HCT116 (cell line): Measurements from ENCODE around the gene TRPM3. TPM values are rescaled to one million over a fixed set of nuclear protein-coding genes. Genes with fewer than 3 reads are reported as not detected.

Experiments used
- ATAC-seq: fragments of 200-7000 bp; cut with Tn5 transposase; 2 replicates; pipeline ENCODE4 v1.9.1; 2020; ENCODE audit warnings: mild to moderate bottlenecking, moderate library complexity
- BruUV-seq: library from RNA; stranded (reverse); fragments of 400-500 nt; replicated peaks from 2 replicates; lab custom pipeline; 2021; lab: Mats Ljungman, UMichigan
- CTCF ChIA-PET: fragments of 300-600 bp; sonication (Branson Sonifier 250); formaldehyde crosslinking; loops from one replicate; lab custom pipeline; 2021; ENCODE audit warnings: antibody characterized with exemption; lab: Charles Lee
- POLR2A ChIA-PET: fragments of 300-600, 350-600 bp; sonication (Branson Sonifier 250); formaldehyde crosslinking; loops from one replicate; lab custom pipeline; 2021; ENCODE audit warnings: antibody characterized with exemption; lab: Charles Lee
- RAD21 ChIA-PET, 2 experiments: fragments of 300-600 bp; sonication (Branson Sonifier 250); formaldehyde crosslinking; loops; one replicate each; lab custom pipeline; 2023; ENCODE audit warnings: low total read pairs in 2 of 2; ENCODE audit not compliant: uncharacterized antibody in 2 of 2, unreplicated experiment in 2 of 2, low non-redundant PET in 1 of 2; lab: Charles Lee
- DNase-seq: peaks from one replicate; pipeline ENCODE4 v3.0.0-alpha.2; 2010; ENCODE audit warnings: low read depth, low spot score
- H2AFZ ChIP-seq: fragments of 200-600 bp; shearing (Covaris generic), sonication (generic); 2 replicates; pipeline ENCODE4 v1.6.1; 2017; ENCODE audit warnings: low read depth, mixed run types, mixed read lengths, antibody characterized with exemption, low read length; ENCODE audit not compliant: poor library complexity, severe bottlenecking
- H3K27ac ChIP-seq: 2 replicates; pipeline ENCODE4 v1.5.1; 2012; ENCODE audit warnings: low read depth, low read length
- H3K27me3 ChIP-seq: fragments of 200-600 bp; sonication (generic); 2 replicates; pipeline ENCODE4 v1.6.1; 2016; ENCODE audit warnings: mixed run types, low read length, mixed read lengths; ENCODE audit not compliant: insufficient read depth
- H3K36me3 ChIP-seq, 2 experiments: fragments of 200-500 bp in 1 of 2; fragments of 200-600 bp in 1 of 2; sonication (Bioruptor generic) in 1 of 2; sonication (generic) in 1 of 2; 2 replicates each; pipeline versions ENCODE4 v1.5.1 to v1.6.1; 2014 to 2016; ENCODE audit warnings: low read length in 2 of 2, inconsistent platforms in 1 of 2, mixed read lengths in 1 of 2, mixed run types in 1 of 2; ENCODE audit not compliant: insufficient read depth in 2 of 2, control insufficient read depth in 1 of 2
- H3K4me1 ChIP-seq, 2 experiments: fragments of 200-600 bp in 1 of 2; sonication (generic) in 1 of 2; 2 replicates each; pipeline versions ENCODE4 v1.5.1 to v1.6.1; 2012 to 2017; ENCODE audit warnings: low read length in 2 of 2, inconsistent platforms in 1 of 2, mild to moderate bottlenecking in 1 of 2, mixed read lengths in 1 of 2, mixed run types in 1 of 2, moderate library complexity in 1 of 2; ENCODE audit not compliant: insufficient read depth in 2 of 2, control insufficient read depth in 1 of 2
- H3K4me2 ChIP-seq: fragments of 200-600 bp; sonication (generic); 2 replicates; pipeline ENCODE4 v1.6.1; 2017; ENCODE audit warnings: mixed run types, low read length, mixed read lengths
- H3K4me3 ChIP-seq, 2 experiments: fragments of 200-600 bp in 1 of 2; sonication (generic) in 1 of 2; replicated peaks in 1 of 2; 2 replicates each; pipeline ENCODE4 v1.5.1; 2011 to 2016; ENCODE audit warnings: low read length in 2 of 2, control low read depth in 1 of 2, low read depth in 1 of 2, mild to moderate bottlenecking in 1 of 2, mixed read lengths in 1 of 2, mixed run types in 1 of 2
- H3K79me2 ChIP-seq: fragments of 200-600 bp; sonication (generic); 2 replicates; pipeline ENCODE4 v1.6.1; 2017; ENCODE audit warnings: mild to moderate bottlenecking, mixed run types, low read length, moderate library complexity, mixed read lengths; ENCODE audit not compliant: insufficient read depth
- H3K9ac ChIP-seq: fragments of 200-600 bp; sonication (generic); 2 replicates; pipeline ENCODE4 v1.6.1; 2016; ENCODE audit warnings: low read length, mixed read lengths
- H3K9me2 ChIP-seq: fragments of 200-600 bp; sonication (generic), shearing (Covaris generic); 2 replicates; pipeline ENCODE4 v1.6.1; 2017; ENCODE audit warnings: mixed run types, mild to moderate bottlenecking, moderate library complexity; ENCODE audit not compliant: insufficient read depth
- H3K9me3 ChIP-seq, 2 experiments: fragments of 200-500 bp in 1 of 2; fragments of 200-600 bp in 1 of 2; sonication (Bioruptor generic) in 1 of 2; sonication (generic) in 1 of 2; 2 replicates each; pipeline ENCODE4 v1.6.1; 2014 to 2017; ENCODE audit warnings: low read length in 2 of 2, mixed read lengths in 2 of 2, inconsistent platforms in 1 of 2, low read depth in 1 of 2, mild to moderate bottlenecking in 1 of 2, mixed run types in 1 of 2, moderate library complexity in 1 of 2; ENCODE audit not compliant: control insufficient read depth in 1 of 2, insufficient read depth in 1 of 2
- H4K20me1 ChIP-seq: fragments of 200-600 bp; sonication (generic), shearing (Covaris generic); 2 replicates; pipeline ENCODE4 v1.6.1; 2017; ENCODE audit warnings: mixed run types, mild to moderate bottlenecking, moderate library complexity; ENCODE audit not compliant: insufficient read depth
- ATF3 ChIP-seq: IDR thresholded peaks from 2 replicates; pipeline ENCODE4 v1.6.1; 2012
- CBX3 ChIP-seq: IDR thresholded peaks from 2 replicates; pipeline ENCODE4 v1.6.1; 2012; ENCODE audit warnings: low read depth
- ELF1 ChIP-seq: IDR thresholded peaks from 2 replicates; pipeline ENCODE4 v1.6.1; 2012; ENCODE audit warnings: low read depth, borderline replicate concordance
- EZH2phosphoT487 ChIP-seq: fragments of 200-600 bp; IDR thresholded peaks from 2 replicates; pipeline ENCODE4 v1.6.1; 2018; ENCODE audit warnings: antibody characterized with exemption, borderline replicate concordance
- JUND ChIP-seq: IDR thresholded peaks from 2 replicates; pipeline ENCODE4 v1.6.1; 2012
- SP1 ChIP-seq: IDR thresholded peaks from 2 replicates; pipeline ENCODE4 v1.6.1; 2012; ENCODE audit warnings: low read depth
- SRF ChIP-seq: IDR thresholded peaks from 2 replicates; pipeline ENCODE4 v1.6.1; 2012; ENCODE audit warnings: low read depth
- YY1 ChIP-seq: IDR thresholded peaks from 2 replicates; pipeline ENCODE4 v1.6.1; 2011; ENCODE audit warnings: low read length, low read depth, moderate library complexity, mild to moderate bottlenecking; ENCODE audit not compliant: insufficient replicate concordance; ENCODE audit errors: extremely low read depth
- ZFX ChIP-seq: fragments of 450-650 bp; IDR thresholded peaks from 2 replicates; pipeline ENCODE4 v1.6.1; 2017
- ZNF274 ChIP-seq: fragments of 200-500 bp; sonication (Bioruptor generic); IDR thresholded peaks from 2 replicates; pipeline ENCODE4 v1.6.1; 2014; ENCODE audit warnings: mild to moderate bottlenecking, low read depth, low read length, inconsistent platforms
- intact Hi-C: fragments of 100-400 bp; cut with micrococcal nuclease; formaldehyde crosslinking; loops from 2 replicates; pipeline ENCODE4 v1.10.0; 2022
- total RNA-seq: library from RNA; stranded (reverse); gene quantifications from one replicate; pipeline ENCODE4 v1.2.1, GENCODE V29; 2021; ENCODE audit not compliant: unreplicated experiment
- TF ChIP-seq, protein P1 (sequence below): IDR thresholded peaks from 2 replicates; pipeline ENCODE4 v1.6.1; 2012
- TF ChIP-seq, protein P2 (sequence below): IDR thresholded peaks from 2 replicates; pipeline ENCODE4 v1.6.1; 2011; ENCODE audit warnings: mild to moderate bottlenecking, low read length, moderate library complexity; ENCODE audit not compliant: insufficient replicate concordance; ENCODE audit errors: extremely low read depth

The TRPM3 gene
- total RNA-seq, 1 experiment from 2014 or later, result not detected

GRCh38 chr9:70773579-70773978, 347.8 kb downstream of the TRPM3 start:
- Histone ChIP-seq H3K9ac (no peak overlapping the region), H2AFZ (no peak overlapping the region), H3K36me3 (no peaks in the 10 kb centered on the region), H3K9me3 (no peaks in the 10 kb centered on the region), H3K4me3 (no peak overlapping the region), H3K4me1 (no peaks in the 10 kb centered on the region), H3K79me2 (no peaks in the 10 kb centered on the region), H3K27me3 (peaks cover 41% of the 10 kb centered on the region; the same call in 1 of the 2 replicates), H4K20me1 (no peaks in the 10 kb centered on the region), H3K9me2 (no peaks in the 10 kb centered on the region), H3K4me2 (no peak overlapping the region), H3K27ac (no peak overlapping the region)
- ChIA-PET POLR2A (no interaction called here), CTCF (no interaction called here), RAD21 (no interaction called here)
- TF ChIP-seq SP1 (no peak), YY1 (no peak), SRF (no peak), JUND (no peak)
- TF ChIP-seq, protein P1, sequence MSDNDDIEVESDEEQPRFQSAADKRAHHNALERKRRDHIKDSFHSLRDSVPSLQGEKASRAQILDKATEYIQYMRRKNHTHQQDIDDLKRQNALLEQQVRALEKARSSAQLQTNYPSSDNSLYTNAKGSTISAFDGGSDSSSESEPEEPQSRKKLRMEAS, result no peak
- TF ChIP-seq, protein P2, sequence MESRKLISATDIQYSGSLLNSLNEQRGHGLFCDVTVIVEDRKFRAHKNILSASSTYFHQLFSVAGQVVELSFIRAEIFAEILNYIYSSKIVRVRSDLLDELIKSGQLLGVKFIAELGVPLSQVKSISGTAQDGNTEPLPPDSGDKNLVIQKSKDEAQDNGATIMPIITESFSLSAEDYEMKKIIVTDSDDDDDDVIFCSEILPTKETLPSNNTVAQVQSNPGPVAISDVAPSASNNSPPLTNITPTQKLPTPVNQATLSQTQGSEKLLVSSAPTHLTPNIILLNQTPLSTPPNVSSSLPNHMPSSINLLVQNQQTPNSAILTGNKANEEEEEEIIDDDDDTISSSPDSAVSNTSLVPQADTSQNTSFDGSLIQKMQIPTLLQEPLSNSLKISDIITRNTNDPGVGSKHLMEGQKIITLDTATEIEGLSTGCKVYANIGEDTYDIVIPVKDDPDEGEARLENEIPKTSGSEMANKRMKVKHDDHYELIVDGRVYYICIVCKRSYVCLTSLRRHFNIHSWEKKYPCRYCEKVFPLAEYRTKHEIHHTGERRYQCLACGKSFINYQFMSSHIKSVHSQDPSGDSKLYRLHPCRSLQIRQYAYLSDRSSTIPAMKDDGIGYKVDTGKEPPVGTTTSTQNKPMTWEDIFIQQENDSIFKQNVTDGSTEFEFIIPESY, result no peak
- DNase-seq (no peak), ATAC-seq (no peak)
- intact Hi-C loops, result no loop called here
- BruUV-seq, result no TSS peak

DNA sequence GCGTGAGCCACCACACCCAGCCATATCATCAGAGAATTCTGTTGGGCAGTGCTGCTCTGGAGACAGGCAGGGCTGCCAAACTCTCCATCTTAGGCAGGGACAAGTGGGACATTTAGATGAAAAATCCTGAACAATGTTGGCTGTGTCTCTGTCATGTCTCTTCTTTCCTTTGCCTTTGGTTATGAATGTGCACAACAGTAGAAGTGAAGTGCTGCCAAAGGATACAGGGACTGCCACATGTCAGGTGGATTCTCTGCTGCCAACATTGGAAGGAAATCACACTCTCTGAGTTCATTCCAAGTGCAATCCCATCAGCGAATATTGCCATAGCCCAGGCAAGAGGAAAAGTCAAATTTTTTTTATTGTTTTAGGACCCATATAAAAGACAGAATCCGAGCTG, 348.8 kb downstream of the TRPM3 start:
- intact Hi-C loops, result no loop called here
- Histone ChIP-seq H2AFZ (no peak overlapping the region), H3K4me1 (no peaks in the 10 kb centered on the region), H3K4me2 (no peak overlapping the region), H3K4me3 (no peak overlapping the region), H3K9me2 (no peaks in the 10 kb centered on the region), H3K27me3 (peaks cover 38% of the 10 kb centered on the region; the same call in 1 of the 2 replicates), H3K9me3 (no peaks in the 10 kb centered on the region), H3K36me3 (no peaks in the 10 kb centered on the region), H3K79me2 (no peaks in the 10 kb centered on the region), H4K20me1 (no peaks in the 10 kb centered on the region), H3K27ac (no peak overlapping the region), H3K9ac (no peak overlapping the region)
- ChIA-PET POLR2A (no interaction called here), RAD21 (no interaction called here), CTCF (no interaction called here)
- no peak for DNase-seq
- no TSS peak for BruUV-seq
- no peak for ATAC-seq
- TF ChIP-seq CBX3 (no peak), JUND (no peak), ZFX (no peak), EZH2phosphoT487 (no peak), ZNF274 (no peak), YY1 (no peak), ATF3 (no peak), ELF1 (no peak)
- TF ChIP-seq, protein P2, result no peak
